NCI-H2196 treated with DMSO at 0.1 percent for 48 hours (cell line): Measurements from ENCODE around the gene SLC39A7.
"Not testable (repeated sequence)": the region's sequence is repeated elsewhere in the genome, so short reads cannot be mapped to it uniquely, and the experiment has no call there.

Source experiments
- DNase-seq: peaks from one replicate; lab custom pipeline; 2025; ENCODE audit not compliant: unreplicated experiment; lab: John Stamatoyannopoulos, UW

The SLC39A7 gene

GRCh38 chr6:33226503-33227120, 25.9 kb downstream of the SLC39A7 start:
- not testable (repeated sequence) for DNase-seq

GRCh38 chr6:33235221-33235634, 34.6 kb downstream of the SLC39A7 start:
- DNase-seq: no peak

- DNase-seq: no peak
These were observed 35.7 kb downstream of the SLC39A7 start for GRCh38 chr6:33236328-33236727.

GRCh38 chr6:33236852-33237251, 36.2 kb downstream of the SLC39A7 start:
- DNase-seq: no peak

GRCh38 chr6:33237741-33238140, 37.1 kb downstream of the SLC39A7 start:
- DNase-seq: no peak

GRCh38 chr6:33241968-33242367, 41.3 kb downstream of the SLC39A7 start:
- no peak for DNase-seq

GRCh38 chr6:33243476-33243875, 42.8 kb downstream of the SLC39A7 start:
- no peak for DNase-seq

- peak; percentile 77 for DNase-seq
These were observed 47.4 kb downstream of the SLC39A7 start for GRCh38 chr6:33247977-33248642.

- no peak for DNase-seq
These were observed 47.9 kb downstream of the SLC39A7 start for GRCh38 chr6:33248643-33248931.

GRCh38 chr6:33248932-33249731, 48.5 kb downstream of the SLC39A7 start:
- peak; percentile 100 for DNase-seq

GRCh38 chr6:33249732-33250630, 49.3 kb downstream of the SLC39A7 start:
- no peak for DNase-seq

GRCh38 chr6:33250731-33251130, 50.1 kb downstream of the SLC39A7 start:
- DNase-seq: no peak

GRCh38 chr6:33251395-33252012, 50.8 kb downstream of the SLC39A7 start:
- DNase-seq: no peak

GRCh38 chr6:33252759-33253158, 52.1 kb downstream of the SLC39A7 start:
- no peak for DNase-seq
